WTC11 (cell line): ENCODE data around the gene DTNBP1. TPM values are rescaled to one million over a fixed set of nuclear protein-coding genes. Genes with fewer than 3 reads are reported as not detected.
A peak's percentile ranks its signal among the peaks of the same experiment; 100 is the strongest.

Source experiments
- ATAC-seq: fragments of 200-7000 bp; cut with Tn5 transposase; 2 replicates; pipeline ENCODE4 v1.10.0; 2021; ENCODE audit warnings: mild to moderate bottlenecking, moderate library complexity
- CTCF ChIA-PET: fragments of 300-600 bp; sonication (Branson Sonifier 250); formaldehyde crosslinking; loops from one replicate; lab custom pipeline; 2021; ENCODE audit warnings: antibody characterized with exemption; lab: Charles Lee
- POLR2A ChIA-PET: fragments of 350-600 bp; sonication (Branson Sonifier 250); formaldehyde crosslinking; loops from one replicate; lab custom pipeline; 2021; ENCODE audit warnings: antibody characterized with exemption; lab: Charles Lee
- DNase-seq: peaks from one replicate; pipeline ENCODE4 v3.0.0; 2021; ENCODE audit warnings: low spot score
- H3K27ac Mint-ChIP-seq: 2 replicates; pipeline ENCODE4 v1.8.0; 2021; ENCODE audit warnings: mixed read lengths
- H3K27me3 Mint-ChIP-seq: 2 replicates; pipeline ENCODE4 v1.8.0; 2021; ENCODE audit warnings: low read depth, mild to moderate bottlenecking, moderate library complexity, mixed read lengths
- H3K36me3 Mint-ChIP-seq: 2 replicates; pipeline ENCODE4 v1.8.0; 2021; ENCODE audit warnings: mixed read lengths
- H3K4me1 Mint-ChIP-seq: 2 replicates; pipeline ENCODE4 v1.8.0; 2022; ENCODE audit warnings: mixed read lengths
- H3K4me3 Mint-ChIP-seq: 2 replicates; pipeline ENCODE4 v1.8.0; 2021; ENCODE audit warnings: mild to moderate bottlenecking, moderate library complexity, mixed read lengths
- H3K9me3 Mint-ChIP-seq: 2 replicates; pipeline ENCODE4 v1.8.0; 2021; ENCODE audit warnings: mixed read lengths
- ATF2 ChIP-seq: sonication (generic); formaldehyde crosslinking; IDR thresholded peaks from 2 replicates; pipeline ENCODE4 v1.8.1; 2022; ENCODE audit warnings: low read depth, missing genetic modification reagents, borderline replicate concordance
- CREM ChIP-seq: sonication (generic); formaldehyde crosslinking; IDR thresholded peaks from 2 replicates; pipeline ENCODE4 v1.8.1; 2022; ENCODE audit warnings: mild to moderate bottlenecking, missing genetic modification reagents, moderate library complexity
- ESRRA ChIP-seq: sonication (generic); formaldehyde crosslinking; IDR thresholded peaks from 2 replicates; pipeline ENCODE4 v1.8.1; 2022; ENCODE audit warnings: mild to moderate bottlenecking, missing genetic modification reagents, borderline replicate concordance
- ETV6 ChIP-seq: sonication (generic); formaldehyde crosslinking; IDR thresholded peaks from 2 replicates; pipeline ENCODE4 v1.8.1; 2022; ENCODE audit warnings: mild to moderate bottlenecking, missing genetic modification reagents
- GABPB1 ChIP-seq: sonication (generic); formaldehyde crosslinking; IDR thresholded peaks from 2 replicates; pipeline ENCODE4 v1.8.1; 2023; ENCODE audit warnings: mild to moderate bottlenecking, missing genetic modification reagents
- GTF2I ChIP-seq: fragments of 250-450 bp; sonication (Bioruptor Pico); conservative IDR thresholded peaks from 2 replicates; pipeline ENCODE4 v1.4.0; 2021; ENCODE audit warnings: mild to moderate bottlenecking
- IRF2 ChIP-seq: sonication (generic); formaldehyde crosslinking; IDR thresholded peaks from 2 replicates; pipeline ENCODE4 v1.8.0; 2022; ENCODE audit warnings: low read depth, missing genetic modification reagents, borderline replicate concordance
- JUN ChIP-seq: sonication (generic); formaldehyde crosslinking; IDR thresholded peaks from 2 replicates; pipeline ENCODE4 v1.8.0; 2023; ENCODE audit warnings: mild to moderate bottlenecking, missing genetic modification reagents
- MXD4 ChIP-seq: fragments of 250-450 bp; sonication (Bioruptor Pico); IDR thresholded peaks from 2 replicates; pipeline ENCODE4 v1.8.0; 2021; ENCODE audit warnings: mild to moderate bottlenecking, moderate library complexity, borderline replicate concordance
- NR3C1 ChIP-seq: sonication (generic); formaldehyde crosslinking; conservative IDR thresholded peaks from 2 replicates; pipeline ENCODE4 v1.8.1; 2023; ENCODE audit warnings: low read depth, mild to moderate bottlenecking, missing genetic modification reagents
- TEAD1 ChIP-seq: sonication (generic); formaldehyde crosslinking; IDR thresholded peaks from 2 replicates; pipeline ENCODE4 v1.8.0; 2022; ENCODE audit warnings: mild to moderate bottlenecking, missing genetic modification reagents
- TP53 ChIP-seq: sonication (generic); formaldehyde crosslinking; IDR thresholded peaks from 2 replicates; pipeline ENCODE4 v1.8.1; 2023; ENCODE audit warnings: mild to moderate bottlenecking, missing genetic modification reagents
- ZNF121 ChIP-seq: sonication (generic); formaldehyde crosslinking; IDR thresholded peaks from 2 replicates; pipeline ENCODE4 v1.8.0; 2023; ENCODE audit warnings: missing genetic modification reagents
- ZNF263 ChIP-seq: sonication (generic); formaldehyde crosslinking; IDR thresholded peaks from 2 replicates; pipeline ENCODE4 v1.8.1; 2022; ENCODE audit warnings: low read depth, mild to moderate bottlenecking, moderate library complexity, missing genetic modification reagents
- ZNF317 ChIP-seq: sonication (generic); formaldehyde crosslinking; IDR thresholded peaks from 2 replicates; pipeline ENCODE4 v1.8.1; 2023; ENCODE audit warnings: low read depth, mild to moderate bottlenecking, moderate library complexity, missing genetic modification reagents, borderline replicate concordance
- ZNF416 ChIP-seq: fragments of 250-450 bp; sonication (Bioruptor Pico); IDR thresholded peaks from 2 replicates; pipeline ENCODE4 v1.9.0; 2021; ENCODE audit warnings: mild to moderate bottlenecking, inconsistent platforms
- ZNF425 ChIP-seq: fragments of 250-450 bp; sonication (Bioruptor Pico); conservative IDR thresholded peaks from 2 replicates; pipeline ENCODE4 v1.9.0; 2021; ENCODE audit warnings: mild to moderate bottlenecking
- total RNA-seq: library from RNA; stranded (reverse); gene quantifications from 3 replicates; pipeline ENCODE4 v1.2.3, GENCODE V29; 2021
- TF ChIP-seq, protein P1 (sequence below): sonication (generic); formaldehyde crosslinking; IDR thresholded peaks from 2 replicates; pipeline ENCODE4 v1.8.1; 2023; ENCODE audit warnings: mild to moderate bottlenecking, missing genetic modification reagents
- TF ChIP-seq, protein P2 (sequence below): fragments of 250-450 bp; sonication (Bioruptor Pico); IDR thresholded peaks from 2 replicates; pipeline ENCODE4 v2.1.2; 2022; ENCODE audit warnings: mild to moderate bottlenecking, moderate library complexity
- TF ChIP-seq, protein P3 (sequence below): sonication (generic); formaldehyde crosslinking; IDR thresholded peaks from 2 replicates; pipeline ENCODE4 v1.8.1; 2023; ENCODE audit warnings: mild to moderate bottlenecking, moderate library complexity, missing genetic modification reagents

The DTNBP1 gene
- total RNA-seq, 1 experiment from 2014 or later = 15.1 TPM

DNA sequence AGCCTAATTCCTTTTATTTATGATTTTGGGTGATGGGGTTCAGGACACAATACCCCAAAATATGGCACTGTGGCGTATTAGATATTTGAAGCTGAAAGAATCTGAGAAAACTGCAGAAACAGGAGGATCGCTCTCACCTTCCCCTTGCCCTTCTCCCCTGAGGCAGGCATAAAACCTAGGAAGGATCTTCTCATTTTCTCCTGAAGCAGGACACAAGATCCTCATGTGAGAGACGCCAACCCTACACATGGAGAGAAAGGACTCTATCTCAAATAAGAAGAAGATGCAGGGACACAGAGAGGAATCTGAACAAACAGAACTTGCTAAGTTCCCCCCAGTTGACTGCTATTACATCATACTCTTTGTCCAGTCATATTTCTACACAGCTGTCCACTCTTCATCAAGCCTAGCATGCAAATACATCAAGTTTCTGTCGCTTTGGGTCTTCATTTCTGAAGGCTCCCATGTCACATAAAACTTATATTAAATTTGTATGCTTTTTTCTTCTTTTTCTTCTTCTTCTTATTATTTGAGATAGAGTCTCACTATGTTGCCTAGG, 109.0 kb downstream of the DTNBP1 start:
- no peak for TF ChIP-seq TP53
- TF ChIP-seq NR3C1 (CRISPR knock-in tag) = no peak
- no peak for TF ChIP-seq ZNF317
- TF ChIP-seq JUN (CRISPR knock-in tag) = no peak
- TF ChIP-seq, protein P1, sequence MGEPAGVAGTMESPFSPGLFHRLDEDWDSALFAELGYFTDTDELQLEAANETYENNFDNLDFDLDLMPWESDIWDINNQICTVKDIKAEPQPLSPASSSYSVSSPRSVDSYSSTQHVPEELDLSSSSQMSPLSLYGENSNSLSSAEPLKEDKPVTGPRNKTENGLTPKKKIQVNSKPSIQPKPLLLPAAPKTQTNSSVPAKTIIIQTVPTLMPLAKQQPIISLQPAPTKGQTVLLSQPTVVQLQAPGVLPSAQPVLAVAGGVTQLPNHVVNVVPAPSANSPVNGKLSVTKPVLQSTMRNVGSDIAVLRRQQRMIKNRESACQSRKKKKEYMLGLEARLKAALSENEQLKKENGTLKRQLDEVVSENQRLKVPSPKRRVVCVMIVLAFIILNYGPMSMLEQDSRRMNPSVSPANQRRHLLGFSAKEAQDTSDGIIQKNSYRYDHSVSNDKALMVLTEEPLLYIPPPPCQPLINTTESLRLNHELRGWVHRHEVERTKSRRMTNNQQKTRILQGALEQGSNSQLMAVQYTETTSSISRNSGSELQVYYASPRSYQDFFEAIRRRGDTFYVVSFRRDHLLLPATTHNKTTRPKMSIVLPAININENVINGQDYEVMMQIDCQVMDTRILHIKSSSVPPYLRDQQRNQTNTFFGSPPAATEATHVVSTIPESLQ = no peak
- CTCF ChIA-PET = no interaction called here
- ATAC-seq (no peak), DNase-seq (no peak)
- H3K36me3 Mint-ChIP-seq = no peaks in the 10 kb centered on the region
- H3K4me1 Mint-ChIP-seq = peaks cover 63% of the 10 kb centered on the region
- no peaks in the 10 kb centered on the region for H3K9me3 Mint-ChIP-seq
- no peak overlapping the region for H3K4me3 Mint-ChIP-seq
- POLR2A ChIA-PET = no interaction called here
- H3K27ac Mint-ChIP-seq = peak overlapping the region; percentile 57; the same call in 1 of the 2 replicates
- no peaks in the 10 kb centered on the region for H3K27me3 Mint-ChIP-seq

GRCh38 chr6:15553031-15553430, 109.8 kb downstream of the DTNBP1 start:
- ATAC-seq (peak; percentile 46; the same call in 1 of the 2 replicates), DNase-seq (no peak)
- peak overlapping the region; percentile 2 for H3K4me3 Mint-ChIP-seq
- no peaks in the 10 kb centered on the region for H3K27me3 Mint-ChIP-seq
- peaks cover 65% of the 10 kb centered on the region for H3K4me1 Mint-ChIP-seq
- H3K9me3 Mint-ChIP-seq = no peaks in the 10 kb centered on the region
- TF ChIP-seq, protein P2, sequence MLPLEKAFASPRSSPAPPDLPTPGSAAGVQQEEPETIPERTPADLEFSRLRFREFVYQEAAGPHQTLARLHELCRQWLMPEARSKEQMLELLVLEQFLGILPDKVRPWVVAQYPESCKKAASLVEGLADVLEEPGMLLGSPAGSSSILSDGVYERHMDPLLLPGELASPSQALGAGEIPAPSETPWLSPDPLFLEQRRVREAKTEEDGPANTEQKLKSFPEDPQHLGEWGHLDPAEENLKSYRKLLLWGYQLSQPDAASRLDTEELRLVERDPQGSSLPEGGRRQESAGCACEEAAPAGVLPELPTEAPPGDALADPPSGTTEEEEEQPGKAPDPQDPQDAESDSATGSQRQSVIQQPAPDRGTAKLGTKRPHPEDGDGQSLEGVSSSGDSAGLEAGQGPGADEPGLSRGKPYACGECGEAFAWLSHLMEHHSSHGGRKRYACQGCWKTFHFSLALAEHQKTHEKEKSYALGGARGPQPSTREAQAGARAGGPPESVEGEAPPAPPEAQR (CRISPR knock-in tag) = no peak
- no peak for TF ChIP-seq MXD4
- CTCF ChIA-PET = no interaction called here
- H3K27ac Mint-ChIP-seq = no peak overlapping the region
- POLR2A ChIA-PET = interaction anchor here (0.7 kb wide), 1 partner anchor 1414 kb away, joined by 4 read pairs; no protein-coding TSS in a partner anchor
- no peaks in the 10 kb centered on the region for H3K36me3 Mint-ChIP-seq

- TF ChIP-seq ZNF425 (CRISPR knock-in tag) = no peak
- TF ChIP-seq ZNF121 = 0 out of 2 replicates have a peak, but pooled peaks have one; percentile 3
- no peak overlapping the region for H3K4me3 Mint-ChIP-seq
- ChIA-PET POLR2A (no interaction called here), CTCF (interaction anchor here (1.9 kb wide), 1 partner anchor 72 kb away, joined by 4 read pairs; no protein-coding TSS in a partner anchor)
- H3K9me3 Mint-ChIP-seq = no peaks in the 10 kb centered on the region
- peaks cover 73% of the 10 kb centered on the region for H3K4me1 Mint-ChIP-seq
- DNase-seq = no peak
- H3K27ac Mint-ChIP-seq = peak overlapping the region; percentile 43
- H3K27me3 Mint-ChIP-seq = no peaks in the 10 kb centered on the region
- ATAC-seq = peak; percentile 38; the same call in 1 of the 2 replicates
- H3K36me3 Mint-ChIP-seq = no peaks in the 10 kb centered on the region
Observed at GRCh38 chr6:15551798-15552197, 111.0 kb downstream of the DTNBP1 start.

GRCh38 chr6:15551262-15551661, 111.6 kb downstream of the DTNBP1 start:
- CTCF ChIA-PET = interaction anchor here (1.9 kb wide), 1 partner anchor 73 kb away, joined by 4 read pairs; no protein-coding TSS in a partner anchor
- Mint-ChIP-seq H3K36me3 (no peaks in the 10 kb centered on the region), H3K27me3 (no peaks in the 10 kb centered on the region), H3K4me1 (peaks cover 77% of the 10 kb centered on the region), H3K9me3 (no peaks in the 10 kb centered on the region), H3K4me3 (no peak overlapping the region), H3K27ac (peak overlapping the region; percentile 43)
- DNase-seq (no peak), ATAC-seq (peak; percentile 12; the same call in 1 of the 2 replicates)
- POLR2A ChIA-PET = no interaction called here
- no peak for TF ChIP-seq ZNF416
- no peak for TF ChIP-seq ZNF263
- no peak for TF ChIP-seq GABPB1 (CRISPR knock-in tag)
- no peak for TF ChIP-seq IRF2 (CRISPR knock-in tag)
- TF ChIP-seq, protein P3, sequence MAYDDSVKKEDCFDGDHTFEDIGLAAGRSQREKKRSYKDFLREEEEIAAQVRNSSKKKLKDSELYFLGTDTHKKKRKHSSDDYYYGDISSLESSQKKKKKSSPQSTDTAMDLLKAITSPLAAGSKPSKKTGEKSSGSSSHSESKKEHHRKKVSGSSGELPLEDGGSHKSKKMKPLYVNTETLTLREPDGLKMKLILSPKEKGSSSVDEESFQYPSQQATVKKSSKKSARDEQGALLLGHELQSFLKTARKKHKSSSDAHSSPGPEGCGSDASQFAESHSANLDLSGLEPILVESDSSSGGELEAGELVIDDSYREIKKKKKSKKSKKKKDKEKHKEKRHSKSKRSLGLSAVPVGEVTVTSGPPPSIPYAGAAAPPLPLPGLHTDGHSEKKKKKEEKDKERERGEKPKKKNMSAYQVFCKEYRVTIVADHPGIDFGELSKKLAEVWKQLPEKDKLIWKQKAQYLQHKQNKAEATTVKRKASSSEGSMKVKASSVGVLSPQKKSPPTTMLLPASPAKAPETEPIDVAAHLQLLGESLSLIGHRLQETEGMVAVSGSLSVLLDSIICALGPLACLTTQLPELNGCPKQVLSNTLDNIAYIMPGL (CRISPR knock-in tag) = no peak
- TF ChIP-seq ATF2 (CRISPR knock-in tag) = no peak
- TF ChIP-seq ESRRA (CRISPR knock-in tag) = no peak
- no peak for TF ChIP-seq GTF2I
- no peak for TF ChIP-seq TEAD1 (CRISPR knock-in tag)
- TF ChIP-seq CREM = no peak
- no peak for TF ChIP-seq ETV6 (CRISPR knock-in tag)
